ENCODE data around the gene TTBK2.

DNA sequence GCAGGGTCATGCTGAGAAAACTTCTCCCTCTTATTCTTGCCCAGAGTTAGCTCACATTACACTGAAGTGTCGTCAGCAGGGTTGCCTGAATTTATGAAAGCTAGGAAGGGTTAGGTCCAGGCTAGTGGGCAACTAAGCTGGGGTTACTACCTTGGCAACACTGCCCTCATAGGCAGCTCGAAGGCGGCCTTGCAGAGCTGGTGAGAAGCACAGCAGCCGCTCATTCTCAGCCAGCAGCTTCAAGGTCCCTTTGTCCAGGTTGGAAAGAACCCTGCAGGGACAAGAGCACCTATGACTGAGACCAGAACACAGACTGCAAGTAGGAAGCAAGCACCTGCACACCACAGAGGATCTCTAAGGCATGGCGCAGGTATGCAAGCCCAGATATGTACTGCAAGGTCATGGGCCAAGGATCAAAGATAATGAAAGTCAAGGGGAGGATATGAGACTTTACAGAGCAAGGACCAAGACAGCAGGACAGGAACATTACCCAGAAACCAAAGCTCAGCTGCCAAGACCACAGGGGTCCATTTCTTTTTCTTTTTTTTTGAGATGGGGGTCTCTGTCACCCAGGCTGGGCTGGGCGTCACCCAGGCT, 186.4 kb downstream of the TTBK2 start:
- TF ChIP-seq, protein P1, sequence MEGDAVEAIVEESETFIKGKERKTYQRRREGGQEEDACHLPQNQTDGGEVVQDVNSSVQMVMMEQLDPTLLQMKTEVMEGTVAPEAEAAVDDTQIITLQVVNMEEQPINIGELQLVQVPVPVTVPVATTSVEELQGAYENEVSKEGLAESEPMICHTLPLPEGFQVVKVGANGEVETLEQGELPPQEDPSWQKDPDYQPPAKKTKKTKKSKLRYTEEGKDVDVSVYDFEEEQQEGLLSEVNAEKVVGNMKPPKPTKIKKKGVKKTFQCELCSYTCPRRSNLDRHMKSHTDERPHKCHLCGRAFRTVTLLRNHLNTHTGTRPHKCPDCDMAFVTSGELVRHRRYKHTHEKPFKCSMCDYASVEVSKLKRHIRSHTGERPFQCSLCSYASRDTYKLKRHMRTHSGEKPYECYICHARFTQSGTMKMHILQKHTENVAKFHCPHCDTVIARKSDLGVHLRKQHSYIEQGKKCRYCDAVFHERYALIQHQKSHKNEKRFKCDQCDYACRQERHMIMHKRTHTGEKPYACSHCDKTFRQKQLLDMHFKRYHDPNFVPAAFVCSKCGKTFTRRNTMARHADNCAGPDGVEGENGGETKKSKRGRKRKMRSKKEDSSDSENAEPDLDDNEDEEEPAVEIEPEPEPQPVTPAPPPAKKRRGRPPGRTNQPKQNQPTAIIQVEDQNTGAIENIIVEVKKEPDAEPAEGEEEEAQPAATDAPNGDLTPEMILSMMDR (IDR thresholded peaks at IDR 0.05) = no peak
- no peak for TF ChIP-seq ELF4 (CRISPR knock-in tag; IDR thresholded peaks at IDR 0.05; ENCODE audit: low read depth)
- TF ChIP-seq, protein P2, sequence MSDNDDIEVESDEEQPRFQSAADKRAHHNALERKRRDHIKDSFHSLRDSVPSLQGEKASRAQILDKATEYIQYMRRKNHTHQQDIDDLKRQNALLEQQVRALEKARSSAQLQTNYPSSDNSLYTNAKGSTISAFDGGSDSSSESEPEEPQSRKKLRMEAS (CRISPR knock-in tag; IDR thresholded peaks at IDR 0.05) = no peak
- no peak for TF ChIP-seq MXD4 (CRISPR knock-in tag; IDR thresholded peaks at IDR 0.05; ENCODE audit: borderline replicate concordance)
- no peak for TF ChIP-seq ATF1 (CRISPR knock-in tag; IDR thresholded peaks at IDR 0.05)
- TF ChIP-seq, protein P3, sequence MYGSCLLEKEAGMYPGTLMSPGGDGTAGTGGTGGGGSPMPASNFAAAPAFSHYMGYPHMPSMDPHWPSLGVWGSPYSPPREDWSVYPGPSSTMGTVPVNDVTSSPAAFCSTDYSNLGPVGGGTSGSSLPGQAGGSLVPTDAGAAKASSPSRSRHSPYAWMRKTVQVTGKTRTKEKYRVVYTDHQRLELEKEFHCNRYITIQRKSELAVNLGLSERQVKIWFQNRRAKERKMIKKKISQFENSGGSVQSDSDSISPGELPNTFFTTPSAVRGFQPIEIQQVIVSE (CRISPR knock-in tag; IDR thresholded peaks at IDR 0.05; ENCODE audit: borderline replicate concordance) = no peak
- no peak for TF ChIP-seq ESRRA (CRISPR knock-in tag; IDR thresholded peaks at IDR 0.05; ENCODE audit: borderline replicate concordance)
- TF ChIP-seq, protein P4, sequence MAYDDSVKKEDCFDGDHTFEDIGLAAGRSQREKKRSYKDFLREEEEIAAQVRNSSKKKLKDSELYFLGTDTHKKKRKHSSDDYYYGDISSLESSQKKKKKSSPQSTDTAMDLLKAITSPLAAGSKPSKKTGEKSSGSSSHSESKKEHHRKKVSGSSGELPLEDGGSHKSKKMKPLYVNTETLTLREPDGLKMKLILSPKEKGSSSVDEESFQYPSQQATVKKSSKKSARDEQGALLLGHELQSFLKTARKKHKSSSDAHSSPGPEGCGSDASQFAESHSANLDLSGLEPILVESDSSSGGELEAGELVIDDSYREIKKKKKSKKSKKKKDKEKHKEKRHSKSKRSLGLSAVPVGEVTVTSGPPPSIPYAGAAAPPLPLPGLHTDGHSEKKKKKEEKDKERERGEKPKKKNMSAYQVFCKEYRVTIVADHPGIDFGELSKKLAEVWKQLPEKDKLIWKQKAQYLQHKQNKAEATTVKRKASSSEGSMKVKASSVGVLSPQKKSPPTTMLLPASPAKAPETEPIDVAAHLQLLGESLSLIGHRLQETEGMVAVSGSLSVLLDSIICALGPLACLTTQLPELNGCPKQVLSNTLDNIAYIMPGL (CRISPR knock-in tag; IDR thresholded peaks at IDR 0.05) = no peak
- no peak for TF ChIP-seq SP1 (CRISPR knock-in tag; conservative IDR thresholded peaks at IDR 0.05)
- no peak for TF ChIP-seq KAT7 (CRISPR knock-in tag; IDR thresholded peaks at IDR 0.05; ENCODE audit: borderline replicate concordance)
- TF ChIP-seq, protein P5, sequence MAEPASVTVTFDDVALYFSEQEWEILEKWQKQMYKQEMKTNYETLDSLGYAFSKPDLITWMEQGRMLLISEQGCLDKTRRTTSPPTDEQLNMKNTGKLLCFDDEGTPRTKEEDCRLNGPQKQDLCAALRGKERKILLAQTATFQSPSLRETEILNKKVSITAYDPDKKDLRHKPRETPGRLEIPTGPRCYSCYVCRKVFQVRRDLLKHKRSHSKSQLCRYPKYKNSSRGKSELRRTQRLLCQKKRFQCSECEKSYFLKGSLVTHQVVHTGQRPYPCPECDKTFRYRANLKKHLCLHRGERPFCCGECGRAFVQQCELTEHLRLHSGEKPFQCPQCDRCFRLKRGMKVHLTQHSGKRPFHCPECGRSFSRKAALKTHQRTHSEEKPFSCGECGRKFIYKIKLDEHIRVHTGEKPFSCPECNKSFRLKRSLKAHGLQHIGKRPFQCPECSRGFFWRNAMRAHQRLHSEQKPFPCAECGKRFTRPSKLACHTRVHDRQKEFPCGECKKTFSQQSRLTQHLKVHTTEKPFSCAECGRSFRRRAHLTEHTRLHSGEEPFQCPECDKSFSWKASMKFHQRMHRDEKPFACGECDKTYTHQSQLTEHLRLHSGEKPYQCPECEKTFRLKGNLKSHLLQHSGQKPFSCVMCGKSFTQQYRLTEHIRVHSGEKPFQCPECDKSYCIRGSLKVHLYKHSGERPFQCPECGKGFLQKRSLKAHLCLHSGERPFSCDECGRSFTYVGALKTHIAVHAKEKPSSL (CRISPR knock-in tag; conservative IDR thresholded peaks at IDR 0.05) = no peak
- no peak for TF ChIP-seq SMAD4 (CRISPR knock-in tag; IDR thresholded peaks at IDR 0.05)

Data from WTC11 (cell line).